GM21526 (cell line): ENCODE data around the gene GET3.

Experiments used
- ATAC-seq: cut with Tn5 transposase; IDR thresholded peaks from one replicate; pipeline ENCODE4 v1.9.1; 2021; ENCODE audit warnings: moderate library complexity; ENCODE audit not compliant: unreplicated experiment, low FRiP score

The GET3 gene

DNA sequence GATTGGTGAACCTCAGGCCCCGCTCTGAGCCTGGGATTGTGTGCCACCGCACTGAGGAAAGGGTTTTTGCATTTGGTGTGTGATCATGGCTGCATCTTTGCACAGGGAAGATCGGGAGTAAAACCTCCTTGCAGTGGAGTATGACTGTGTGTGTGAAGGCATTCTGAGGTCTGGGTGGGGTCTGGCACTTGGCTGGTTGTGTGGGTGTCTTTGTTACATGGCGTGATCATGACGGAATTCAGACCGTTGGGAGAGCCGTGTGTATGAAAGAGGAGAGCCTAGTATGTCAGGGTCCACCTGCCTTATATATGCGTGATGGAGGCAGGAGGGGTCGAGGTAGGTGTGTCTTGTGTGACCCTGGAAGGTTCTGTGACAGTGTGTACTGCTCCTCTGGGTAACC, 13.6 kb downstream of the GET3 start:
- ATAC-seq, result no peak

DNA sequence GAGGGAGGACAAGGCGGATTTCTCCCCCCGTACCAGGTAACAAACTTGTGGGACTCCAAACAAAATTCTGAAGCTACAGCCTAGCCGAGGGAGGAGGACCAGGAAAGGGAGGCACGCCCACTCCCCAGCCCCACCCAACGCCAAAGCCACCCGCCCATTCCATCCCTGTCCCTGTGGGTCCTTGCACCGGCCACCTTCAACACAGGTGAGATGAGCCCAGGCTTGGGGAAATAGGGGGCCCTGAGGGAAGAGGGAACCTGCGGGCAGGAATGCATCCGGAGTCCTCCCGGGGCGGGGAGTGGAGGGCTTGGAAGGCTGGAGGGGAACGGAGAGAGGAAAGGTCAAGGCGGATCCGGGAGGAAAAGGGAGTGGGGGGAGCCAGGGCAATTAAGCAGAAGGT, 14.3 kb downstream of the GET3 start, which contains the start of gene BEST2:
TSS of gene BEST2 (plus strand) at position 157 of the 400 bp plus-strand sequence. CDS start 802 bp downstream, outside the sequence.
- ATAC-seq, result no peak

GRCh38 chr19:12752056-12752781, 14.9 kb downstream of the GET3 start:
- ATAC-seq, result no peak

- no peak for ATAC-seq
Measured at GRCh38 chr19:12754465-12755196, 17.3 kb downstream of the GET3 start.

DNA sequence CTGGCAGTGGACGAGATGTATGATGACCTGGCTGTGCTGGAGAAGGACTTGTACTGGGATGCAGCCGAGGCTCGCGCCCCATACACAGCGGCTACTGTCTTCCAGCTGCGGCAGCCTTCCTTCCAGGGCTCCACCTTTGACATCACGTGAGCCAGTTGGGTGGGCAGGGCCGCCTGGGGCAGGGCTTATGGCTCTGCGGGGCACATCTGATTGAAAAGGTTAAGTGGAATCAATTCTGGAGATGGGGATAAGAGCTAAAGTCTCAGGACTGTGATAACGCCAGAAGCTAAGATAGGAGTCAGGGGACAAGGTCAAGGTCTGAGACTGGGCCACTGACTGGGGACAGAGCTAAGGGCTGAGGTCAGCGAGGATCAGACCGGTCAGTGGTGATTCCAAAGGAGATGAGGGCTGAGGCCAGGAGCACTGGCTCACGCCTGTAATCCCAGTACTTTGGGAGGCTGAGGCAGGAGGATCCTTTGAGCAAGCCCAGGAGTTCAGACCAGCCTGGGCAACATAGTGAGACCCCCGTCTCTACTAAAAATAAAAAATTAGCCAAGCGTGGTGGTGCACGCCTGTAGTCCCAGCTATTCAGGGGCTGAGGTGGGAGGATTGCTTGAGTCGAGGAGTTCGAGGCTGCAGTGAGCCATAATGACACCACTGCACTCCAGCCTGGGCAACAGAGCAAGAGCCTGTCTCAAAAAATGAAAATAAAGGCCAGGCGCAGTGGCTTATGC, 19.0 kb downstream of the GET3 start:
- no peak for ATAC-seq

DNA sequence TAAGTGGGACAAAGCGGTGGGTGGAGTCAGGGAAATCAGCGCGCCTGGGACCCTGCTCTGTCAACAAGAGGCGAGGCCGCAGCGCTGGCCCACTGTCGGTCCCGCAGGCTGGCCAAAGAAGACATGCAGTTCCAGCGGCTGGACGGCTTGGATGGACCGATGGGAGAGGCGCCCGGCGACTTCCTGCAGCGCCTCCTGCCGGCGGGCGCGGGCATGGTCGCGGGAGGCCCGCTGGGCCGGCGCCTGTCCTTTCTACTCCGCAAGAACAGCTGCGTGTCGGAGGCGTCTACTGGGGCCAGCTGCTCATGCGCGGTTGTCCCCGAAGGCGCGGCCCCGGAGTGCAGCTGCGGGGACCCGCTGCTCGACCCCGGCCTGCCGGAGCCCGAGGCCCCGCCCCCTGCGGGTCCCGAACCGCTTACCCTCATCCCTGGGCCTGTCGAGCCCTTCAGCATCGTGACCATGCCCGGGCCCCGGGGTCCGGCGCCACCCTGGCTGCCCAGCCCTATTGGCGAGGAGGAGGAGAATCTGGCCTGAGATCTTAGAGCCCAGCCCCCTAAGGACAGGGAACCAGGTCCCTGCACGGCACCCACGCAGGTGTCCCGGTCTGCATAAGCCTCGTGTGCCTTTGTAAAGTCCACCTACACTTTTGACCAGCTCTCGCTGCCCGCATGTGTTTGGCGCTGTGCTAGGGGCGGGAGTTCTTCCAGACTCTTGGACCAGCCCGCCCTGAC, 20.4 kb downstream of the GET3 start:
- ATAC-seq, result no peak

- ATAC-seq, result no peak
Measured at GRCh38 chr19:12759686-12760085, 22.4 kb downstream of the GET3 start.

DNA sequence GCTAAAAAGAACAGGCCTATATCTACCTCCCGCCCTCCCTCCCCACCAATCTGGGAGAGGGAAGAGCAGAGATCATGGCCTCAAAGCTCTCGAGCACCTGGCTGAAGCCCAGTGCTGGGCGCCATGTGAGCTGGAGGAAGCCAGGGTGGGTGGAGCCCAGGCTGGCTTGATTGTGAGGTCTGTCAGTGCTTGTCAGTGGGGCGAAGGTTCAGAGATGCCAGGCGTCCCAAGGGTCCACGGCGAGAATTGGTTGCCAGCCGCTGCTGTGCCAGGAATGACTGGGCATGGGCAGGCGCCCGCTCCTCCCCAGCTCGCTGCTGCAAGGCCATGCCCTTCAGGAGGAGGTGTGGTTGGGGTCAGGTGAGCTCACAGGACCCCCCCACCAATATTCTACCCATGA, 25.8 kb downstream of the GET3 start:
- ATAC-seq, result no peak

GRCh38 chr19:12764698-12765097, 27.4 kb downstream of the GET3 start:
- no peak for ATAC-seq

DNA sequence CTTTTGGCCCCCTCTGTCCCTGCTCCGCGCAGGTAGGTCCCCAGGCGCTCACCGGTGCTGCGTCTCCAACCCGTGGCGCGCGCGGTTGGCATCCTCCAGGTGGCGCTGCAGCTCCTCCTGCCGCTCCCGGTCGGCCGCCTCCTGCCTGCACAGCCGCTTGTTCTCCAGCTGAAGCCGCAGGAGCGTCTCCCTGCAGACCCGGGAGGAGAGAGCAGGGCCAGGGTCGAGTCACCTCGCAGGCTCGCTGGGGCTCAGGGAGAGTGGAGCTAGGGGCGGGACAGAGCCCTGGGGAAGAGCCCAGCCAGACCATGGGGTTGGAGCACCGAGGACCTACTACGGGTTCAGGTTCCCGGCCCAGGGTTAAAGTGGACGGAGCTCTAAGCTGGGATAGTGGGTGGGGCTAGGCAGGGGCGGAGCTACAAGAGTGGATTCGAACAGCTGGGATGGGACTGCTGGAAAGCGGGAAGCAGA, 28.8 kb downstream of the GET3 start:
- ATAC-seq, result no peak

DNA sequence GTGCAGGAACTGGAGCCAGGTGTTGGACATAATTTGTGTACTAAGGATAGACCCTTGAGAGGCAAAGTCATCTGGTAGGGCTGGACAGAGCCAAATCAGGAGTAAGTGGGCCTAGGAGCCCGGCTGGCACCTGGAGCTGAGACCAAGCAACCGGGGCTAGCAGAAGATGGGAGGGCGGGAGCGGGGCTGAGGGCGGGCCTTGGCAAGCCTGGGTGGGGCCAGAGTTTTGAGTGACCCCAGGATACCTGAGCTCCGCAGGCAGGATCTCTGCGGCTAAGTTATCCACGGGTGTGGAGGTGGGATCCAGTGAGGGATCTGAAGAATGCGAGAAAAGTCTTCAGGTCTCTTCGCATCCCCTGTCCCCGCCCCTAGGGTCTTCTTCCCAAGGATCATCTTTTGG, 29.9 kb downstream of the GET3 start:
- ATAC-seq, result no peak

DNA sequence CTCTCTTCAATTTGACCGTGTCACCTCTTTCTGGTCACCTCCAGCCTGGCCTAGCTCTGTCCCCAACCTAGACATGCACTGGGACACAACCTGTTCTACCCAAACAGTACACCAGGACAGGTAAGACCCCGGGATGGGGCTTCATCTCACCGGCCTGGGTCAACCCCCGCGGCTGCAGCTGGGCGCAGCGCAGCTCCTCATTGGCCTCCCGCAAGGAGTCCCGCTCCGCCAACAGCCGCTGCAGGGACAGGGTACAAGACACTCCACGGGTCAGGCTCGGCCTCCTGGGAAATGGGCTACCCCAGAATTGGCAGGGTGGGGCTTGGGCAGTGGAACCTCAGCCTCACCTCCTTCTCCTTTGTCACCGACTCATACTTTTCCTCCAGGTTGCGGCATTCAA, 30.4 kb downstream of the GET3 start:
- ATAC-seq, result no peak

DNA sequence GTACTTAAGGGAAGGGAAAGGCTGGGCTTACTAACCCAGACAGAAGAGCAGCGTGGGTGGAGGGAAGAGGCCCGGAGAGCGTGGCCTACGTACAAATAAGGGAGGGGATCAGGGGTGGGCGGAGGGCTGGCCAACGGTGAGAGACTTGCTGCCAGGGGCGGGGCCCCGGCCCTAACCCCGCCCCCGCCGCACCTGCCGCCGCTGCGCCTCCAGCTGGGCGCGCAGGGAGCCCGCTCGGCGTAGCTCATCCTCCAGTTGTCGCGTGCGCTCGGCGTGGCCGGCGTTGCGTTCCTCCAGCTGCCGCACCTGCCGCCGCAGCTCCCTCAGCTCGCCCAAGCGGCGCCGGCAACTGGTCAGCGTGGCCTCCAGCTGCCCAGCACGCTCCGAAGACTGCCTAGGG, 32.4 kb downstream of the GET3 start:
- no peak for ATAC-seq

DNA sequence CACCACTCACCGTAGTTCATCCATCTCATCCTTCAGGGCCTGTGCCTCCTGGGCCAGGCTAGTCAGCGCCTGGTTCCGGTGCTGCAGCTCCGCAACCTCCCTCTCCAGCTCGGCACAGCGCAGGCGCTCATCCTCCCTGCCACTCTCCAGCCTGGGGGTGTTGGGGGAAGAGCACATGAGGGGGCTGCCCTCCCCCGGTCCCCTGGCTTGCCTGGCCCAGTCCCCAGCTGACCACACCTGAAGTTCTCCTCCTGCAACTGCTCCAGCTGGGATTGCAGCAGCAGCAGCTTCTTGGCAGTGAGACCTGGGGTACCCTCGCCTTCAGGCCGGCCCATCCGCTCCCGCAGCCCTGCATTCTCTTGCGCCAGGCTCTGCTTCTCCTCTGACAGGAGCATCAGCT, 33.6 kb downstream of the GET3 start:
- no peak for ATAC-seq

DNA sequence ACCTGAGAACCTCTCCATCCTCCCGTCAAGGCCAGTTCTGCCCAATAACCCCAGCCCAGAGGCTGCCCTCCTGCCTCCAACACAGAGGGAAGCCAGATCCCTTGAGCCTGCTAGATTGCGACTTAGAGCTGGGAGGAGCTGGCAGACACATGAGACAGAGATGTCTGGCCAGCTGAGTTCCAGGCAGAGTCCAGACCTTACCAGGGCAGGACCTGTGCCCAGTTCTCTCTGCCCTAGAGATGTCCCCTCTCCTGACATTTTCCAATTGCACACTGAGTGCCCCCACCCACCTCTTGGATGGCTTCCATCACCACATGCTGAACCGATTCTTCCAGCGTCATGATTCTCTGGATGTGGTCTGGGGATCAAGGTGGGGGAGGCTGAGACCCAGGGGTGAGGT, 35.0 kb downstream of the GET3 start:
- ATAC-seq, result no peak

DNA sequence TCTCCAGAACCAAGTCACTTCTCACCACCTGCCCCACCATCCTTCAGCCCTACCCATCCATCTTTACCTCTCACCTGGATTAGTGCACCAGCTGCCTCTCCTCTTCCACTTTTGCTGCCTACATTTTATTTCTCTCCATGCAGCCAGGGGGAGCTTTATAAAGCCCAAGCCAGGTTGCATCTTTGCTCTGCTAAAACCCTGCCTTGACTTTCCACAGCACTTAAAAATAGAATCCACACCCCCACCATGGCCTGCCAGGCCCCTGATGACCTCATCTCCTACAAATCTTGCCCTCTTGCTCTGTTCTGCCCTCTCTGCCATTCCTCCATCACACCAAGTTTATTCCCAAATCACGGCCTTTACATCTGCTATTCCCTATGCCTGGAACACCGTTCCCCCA, 36.3 kb downstream of the GET3 start:
- ATAC-seq, result no peak

GRCh38 chr19:12774588-12775555, 37.6 kb downstream of the GET3 start, which contains the start of gene HOOK2:
Gene HOOK2 (minus strand): TSS chr19:12775552. CDS start chr19:12775449, 103 bp downstream.
- ATAC-seq, result no peak

GRCh38 chr19:12777217-12778016, 40.1 kb downstream of the GET3 start:
- peak; percentile 42 for ATAC-seq
